ENCODE data around the gene CMTM4.

The CMTM4 gene

GRCh38 chr16:66719246-66719645, 22.7 kb upstream of the CMTM4 start:
- no peak for TF ChIP-seq CTCF (IDR thresholded peaks at IDR 0.05; ENCODE audit: insufficient read depth, low read length, missing control alignments)
- ChIA-PET CTCF (interaction anchor here (2.1 to 4.3 kb wide), 4 partner anchors 8 to 149 kb away, joined by 7 to 50 read pairs (median 30); no protein-coding TSS in a partner anchor), POLR2A (no interaction called here)
- DNase-seq (ENCODE audit: low read depth, low spot score), result no peak
- no peak overlapping the region for H3K4me3 ChIP-seq (ENCODE audit: low read depth, low read length)

GRCh38 chr16:66717776-66718175, 21.2 kb upstream of the CMTM4 start:
- CTCF ChIA-PET, result interaction anchor here (1.0 to 4.3 kb wide), 8 partner anchors 10 to 151 kb away, joined by 3 to 50 read pairs (median 8); no protein-coding TSS in a partner anchor
- POLR2A ChIA-PET, result no interaction called here
- TF ChIP-seq CTCF (IDR thresholded peaks at IDR 0.05; ENCODE audit: insufficient read depth, low read length, missing control alignments), result no peak
- H3K4me3 ChIP-seq (ENCODE audit: low read depth, low read length), result no peak overlapping the region
- no peak for DNase-seq (ENCODE audit: low read depth, low spot score)

GRCh38 chr16:66717112-66717675, 20.7 kb upstream of the CMTM4 start:
- peak; percentile 42 for DNase-seq (ENCODE audit: low read depth, low spot score)
- ChIA-PET POLR2A (no interaction called here), CTCF (interaction anchor here (0.7 to 4.3 kb wide), 12 partner anchors 10 to 312 kb away, joined by 3 to 50 read pairs (median 6); no protein-coding TSS in a partner anchor)
- no peak overlapping the region for H3K4me3 ChIP-seq (ENCODE audit: low read depth, low read length)
- TF ChIP-seq CTCF (IDR thresholded peaks at IDR 0.05; ENCODE audit: insufficient read depth, low read length, missing control alignments), result peak; percentile 94

GRCh38 chr16:66714654-66715307, 18.2 kb upstream of the CMTM4 start:
- ChIA-PET POLR2A (no interaction called here), CTCF (interaction anchor here (1.2 to 4.3 kb wide), 4 partner anchors 13 to 80 kb away, joined by 3 to 50 read pairs (median 23); no protein-coding TSS in a partner anchor)
- no peak for TF ChIP-seq CTCF (IDR thresholded peaks at IDR 0.05; ENCODE audit: insufficient read depth, low read length, missing control alignments)
- no peak for DNase-seq (ENCODE audit: low read depth, low spot score)
- H3K4me3 ChIP-seq (ENCODE audit: low read depth, low read length), result no peak overlapping the region

- POLR2A ChIA-PET, result no interaction called here
- H3K4me3 ChIP-seq (ENCODE audit: low read depth, low read length), result no peak overlapping the region
- DNase-seq (ENCODE audit: low read depth, low spot score), result no peak
- TF ChIP-seq CTCF (IDR thresholded peaks at IDR 0.05; ENCODE audit: insufficient read depth, low read length, missing control alignments), result no peak
- CTCF ChIA-PET, result interaction anchor here (1.2 to 2.0 kb wide), 5 partner anchors 14 to 307 kb away, joined by 3 to 10 read pairs (median 4); no protein-coding TSS in a partner anchor
Observed at GRCh38 chr16:66714062-66714461, 17.5 kb upstream of the CMTM4 start.

- ChIA-PET POLR2A (interaction anchor here (0.7 kb wide), 2 partner anchors 27 to 77 kb away, joined by 3 read pairs; no protein-coding TSS in a partner anchor), CTCF (interaction anchor here (0.7 to 2.0 kb wide), 8 partner anchors 9 to 306 kb away, joined by 3 to 10 read pairs (median 4); no protein-coding TSS in a partner anchor)
- DNase-seq (ENCODE audit: low read depth, low spot score), result no peak
- TF ChIP-seq CTCF (IDR thresholded peaks at IDR 0.05; ENCODE audit: insufficient read depth, low read length, missing control alignments), result no peak
- H3K4me3 ChIP-seq (ENCODE audit: low read depth, low read length), result no peak overlapping the region
Observed at GRCh38 chr16:66713076-66713475, 16.5 kb upstream of the CMTM4 start.
